ENCODE measurements around the gene TACC2.

Gene TACC2

DNA sequence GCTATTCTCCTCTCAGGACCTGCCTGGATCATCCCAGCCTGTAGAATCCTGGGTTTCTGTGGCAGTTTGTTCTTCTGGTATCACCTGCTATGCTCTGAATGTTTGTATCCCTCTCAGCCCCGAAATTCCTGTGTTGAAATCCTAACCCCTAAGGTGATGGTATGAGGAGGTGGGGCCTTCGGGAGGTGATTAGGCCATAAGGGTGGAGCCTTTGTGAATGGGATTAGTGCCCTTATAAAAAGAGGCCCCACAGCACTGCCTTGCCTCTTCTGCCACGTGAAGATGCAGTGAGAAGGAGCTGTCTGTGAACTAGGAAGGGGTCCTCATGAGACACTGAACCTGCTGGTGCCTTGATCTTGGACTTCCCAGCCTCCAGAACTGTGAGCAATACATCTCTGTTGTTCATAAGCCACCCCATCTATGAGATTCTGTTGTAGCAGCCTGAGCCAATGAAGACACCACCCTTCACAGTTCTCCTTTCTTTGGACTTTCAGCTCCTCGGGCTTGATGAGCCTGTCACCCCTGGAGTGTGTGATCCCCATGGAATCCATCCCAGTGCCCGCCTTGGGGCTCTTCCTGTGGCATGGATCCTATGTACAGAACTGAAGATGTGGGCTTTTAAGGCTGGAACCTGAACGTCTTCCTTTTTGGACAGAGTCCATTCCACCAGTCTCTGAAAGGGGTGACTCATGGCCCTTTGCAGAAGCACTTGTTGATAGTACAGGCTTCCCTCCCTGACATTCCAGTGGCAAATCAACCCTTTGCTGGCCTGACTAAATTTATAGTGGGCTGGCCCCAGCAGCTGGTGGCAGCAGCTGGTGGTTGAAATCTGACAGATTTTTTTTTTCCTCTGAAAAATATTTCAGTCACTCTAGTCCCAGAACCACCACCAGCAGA is 138.0 kb downstream of the TACC2 start:
- peak; percentile 93 for DNase-seq

DNA sequence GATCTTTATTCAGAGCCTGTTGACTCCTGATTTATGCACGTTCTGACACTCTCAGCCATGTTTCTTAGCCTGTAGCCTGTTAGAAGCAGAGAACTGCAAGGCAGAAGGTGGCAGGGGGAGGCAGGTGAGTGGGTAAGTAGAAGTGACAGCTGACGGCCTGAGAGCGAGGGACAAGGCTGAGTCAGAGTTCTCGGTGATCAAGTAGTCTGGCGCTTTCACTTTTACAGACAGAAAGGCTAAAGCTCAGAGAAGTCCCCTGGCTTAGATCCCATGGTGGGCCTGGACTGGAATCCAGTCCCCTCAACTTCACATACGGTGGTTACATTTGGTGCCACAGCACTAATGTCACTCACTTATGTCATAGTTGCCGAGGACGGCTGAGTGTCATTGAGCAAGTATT is 139.0 kb downstream of the TACC2 start:
- no peak for DNase-seq

DNA sequence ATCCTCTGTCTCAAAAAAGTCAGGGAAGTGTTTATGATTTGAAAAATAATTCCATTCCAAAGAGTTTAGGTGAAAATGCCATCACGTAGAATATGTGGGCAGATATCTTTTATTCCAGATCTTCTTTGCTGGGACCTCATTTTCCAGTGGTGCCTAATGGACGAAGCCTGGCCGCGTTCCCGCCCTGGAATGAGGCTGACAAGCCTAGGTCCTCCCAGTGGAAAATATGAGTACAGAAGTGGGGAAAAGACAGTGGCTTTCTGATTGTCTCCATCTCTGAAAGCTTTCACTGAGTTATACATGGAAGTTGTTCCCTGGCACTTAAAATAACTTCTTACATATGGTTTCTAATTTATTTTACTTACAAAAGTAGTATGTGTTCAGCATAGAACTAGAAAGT is 139.4 kb downstream of the TACC2 start:
- peak; percentile 46 for DNase-seq

DNA sequence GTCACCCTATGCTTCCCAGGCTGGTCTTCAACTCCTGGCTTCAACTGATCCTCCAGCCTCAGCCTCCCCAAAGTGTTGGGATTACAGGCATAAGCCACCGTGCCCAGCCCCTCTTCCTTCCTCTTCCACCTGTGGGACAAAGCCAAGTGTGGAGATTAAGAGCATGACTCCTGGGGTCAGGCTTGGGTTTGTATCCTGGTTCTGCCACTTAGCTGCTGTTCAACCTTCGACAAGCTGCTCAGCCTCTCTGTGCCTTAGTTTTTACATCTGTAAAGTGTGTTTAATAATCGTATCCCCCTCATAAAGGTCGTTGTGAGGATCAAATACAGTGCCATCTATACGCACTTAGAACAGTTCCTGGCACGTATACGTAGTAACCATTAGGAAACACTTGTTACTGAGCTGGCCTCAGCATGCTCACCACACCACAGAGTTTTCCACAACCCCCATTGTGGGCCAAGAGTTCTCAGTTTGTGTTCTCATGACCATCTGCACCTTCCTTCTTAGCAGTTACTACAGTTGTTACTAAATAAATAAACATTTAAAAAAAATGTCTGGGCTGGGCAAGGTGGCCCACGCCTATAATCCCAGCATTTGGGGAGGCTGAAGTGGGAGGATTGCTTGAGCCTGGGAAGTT is 141.6 kb downstream of the TACC2 start:
- no peak for DNase-seq

DNA sequence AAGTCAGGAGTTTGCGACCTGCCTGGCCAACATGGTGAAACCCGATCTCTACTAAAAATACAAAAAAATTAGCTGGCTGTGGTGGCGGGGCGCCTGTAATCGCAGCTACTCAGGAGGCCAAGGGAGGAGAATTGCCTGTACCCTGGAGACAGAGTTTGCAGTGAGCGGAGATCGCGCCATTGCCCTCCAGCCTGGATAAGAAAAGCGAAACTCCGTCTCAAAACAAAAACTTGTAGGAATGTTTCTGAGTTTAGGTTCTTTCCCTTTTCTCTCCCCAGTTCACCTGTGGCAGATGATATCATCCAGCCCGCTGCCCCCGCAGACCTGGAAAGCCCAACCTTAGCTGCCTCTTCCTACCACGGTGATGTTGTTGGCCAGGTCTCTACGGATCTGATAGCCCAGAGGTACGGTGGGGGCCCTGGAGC is 143.4 kb downstream of the TACC2 start:
- DNase-seq: no peak

DNA sequence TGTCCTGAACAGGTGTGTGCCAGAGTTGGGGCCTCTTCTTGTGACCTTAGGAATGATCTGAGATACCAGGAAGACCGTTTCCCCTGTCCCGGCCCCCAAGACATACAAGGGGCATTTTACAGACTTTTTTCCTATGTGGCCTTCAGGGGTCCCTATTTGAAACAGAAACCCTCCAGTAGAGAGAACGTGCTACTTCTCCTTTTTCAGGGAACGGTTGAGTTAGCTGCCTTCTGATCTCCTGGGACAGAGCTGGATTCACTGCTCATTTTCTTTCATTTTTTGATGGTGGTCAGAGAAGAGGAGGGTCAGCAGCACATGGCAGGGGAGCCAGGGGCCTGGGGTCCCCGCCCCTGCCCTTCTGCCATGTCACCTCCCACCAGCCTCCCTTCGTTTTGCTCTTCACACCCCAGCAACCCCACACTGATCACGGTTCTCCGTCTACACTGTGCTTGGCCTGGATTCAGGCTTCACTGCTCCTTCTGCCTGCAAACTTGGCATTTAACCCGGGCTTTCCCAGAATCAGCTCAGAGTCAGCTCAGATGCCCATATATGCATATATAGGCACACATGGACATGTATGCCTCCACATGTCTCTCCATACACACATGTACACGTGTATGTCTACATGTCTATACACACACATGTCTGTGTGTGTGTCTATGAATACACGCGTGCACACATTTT is 144.1 kb downstream of the TACC2 start:
- DNase-seq: no peak

DNA sequence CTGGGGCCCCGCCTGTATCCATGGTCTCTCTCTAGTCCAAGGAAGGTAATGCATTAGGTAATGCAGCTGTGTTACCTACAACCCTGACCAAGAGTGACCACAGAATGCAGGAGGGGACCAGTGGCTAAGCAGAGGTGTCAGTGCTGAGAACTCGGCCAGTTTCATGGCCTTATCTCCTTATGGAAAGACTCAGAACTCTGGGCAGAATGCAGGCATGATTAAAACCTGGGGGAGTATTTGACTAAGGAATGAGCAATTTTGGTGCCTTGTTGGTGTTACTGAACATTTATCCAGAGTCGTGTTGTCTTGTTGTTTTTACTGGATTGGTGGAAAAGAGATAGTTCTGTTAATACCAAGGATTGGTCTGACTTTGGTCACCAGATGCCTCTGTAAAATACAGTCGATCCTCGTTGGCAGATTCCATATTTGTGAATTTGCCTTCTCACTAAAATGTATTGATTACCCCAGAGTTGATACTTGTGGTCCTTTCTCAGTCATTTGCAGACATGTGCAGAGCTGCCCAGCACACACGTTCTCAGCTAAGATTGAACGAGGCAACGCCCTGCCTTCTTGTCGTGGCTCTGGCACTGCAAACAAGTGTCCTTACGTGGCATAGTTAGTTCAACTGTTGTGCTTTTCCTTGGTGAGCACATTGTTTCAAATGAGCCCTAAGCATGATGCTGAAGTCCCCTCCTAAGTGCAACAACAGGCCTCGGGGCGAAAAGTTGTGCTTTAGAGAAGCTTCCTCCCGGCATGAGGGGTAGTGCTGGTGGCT is 146.5 kb downstream of the TACC2 start:
- DNase-seq: no peak

DNA sequence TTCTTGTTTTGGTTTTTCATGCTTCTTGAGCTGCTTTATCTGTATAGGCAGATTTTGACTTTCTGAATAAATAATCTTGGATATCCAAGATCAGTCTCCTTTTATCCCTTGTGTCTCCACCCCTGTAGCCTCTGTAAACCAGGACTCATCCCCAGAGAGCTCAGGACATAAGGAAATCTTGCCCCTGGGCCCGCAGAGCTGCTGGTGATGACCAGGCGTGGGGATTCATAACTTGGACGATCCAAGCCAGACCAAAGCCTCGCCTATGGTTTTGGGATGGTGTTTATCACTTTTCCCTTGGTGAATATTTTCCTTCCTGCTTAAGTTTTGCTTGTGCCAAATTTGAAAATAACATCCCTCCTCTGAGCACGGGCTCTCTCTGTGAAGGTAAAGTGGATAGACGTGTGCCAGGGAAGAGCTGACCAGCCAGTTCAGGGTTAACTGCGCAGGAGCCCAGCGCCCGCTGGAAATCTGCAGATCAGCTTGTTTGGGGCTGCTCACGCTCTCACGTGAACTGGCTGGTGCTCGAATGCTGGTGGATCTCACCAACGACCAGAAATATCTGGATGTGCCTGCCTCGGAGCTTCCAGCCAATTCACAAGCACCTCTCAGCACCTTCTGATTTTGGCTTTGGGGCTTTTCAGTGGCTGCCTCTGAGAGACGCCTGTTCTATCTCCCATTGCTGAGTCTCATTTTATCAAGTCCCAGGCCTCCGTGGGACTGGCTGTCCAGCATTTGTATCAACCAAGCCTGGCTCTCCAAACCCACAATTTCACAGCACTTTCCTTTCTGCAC is 150.1 kb downstream of the TACC2 start:
- DNase-seq: no peak

DNA sequence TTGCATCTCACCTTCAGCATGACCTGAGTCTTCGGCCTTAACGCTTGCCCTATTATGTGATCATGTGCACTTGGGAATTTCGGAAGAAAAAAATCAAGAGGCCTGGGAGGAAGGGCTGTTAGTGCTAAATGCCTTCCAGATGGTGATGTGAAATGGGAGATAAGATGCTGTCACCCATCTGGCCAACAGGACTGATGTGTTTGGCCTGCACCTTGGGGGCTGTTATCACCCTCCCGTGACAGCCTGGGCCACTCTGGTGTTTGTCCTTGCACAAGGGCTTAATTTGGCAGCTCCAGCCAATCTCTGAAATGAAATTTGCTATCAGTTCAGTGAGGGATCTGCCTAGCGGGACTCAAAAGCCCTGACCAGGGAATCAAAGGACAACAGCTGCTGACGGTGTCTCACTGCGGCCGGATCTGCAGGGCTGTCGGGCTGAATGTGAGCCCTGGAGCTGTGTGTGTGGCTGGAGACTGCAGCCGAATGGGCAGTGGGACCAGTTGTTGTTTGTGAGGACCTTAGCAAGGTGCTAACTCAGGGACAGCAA is 150.7 kb downstream of the TACC2 start:
- no peak for DNase-seq

DNA sequence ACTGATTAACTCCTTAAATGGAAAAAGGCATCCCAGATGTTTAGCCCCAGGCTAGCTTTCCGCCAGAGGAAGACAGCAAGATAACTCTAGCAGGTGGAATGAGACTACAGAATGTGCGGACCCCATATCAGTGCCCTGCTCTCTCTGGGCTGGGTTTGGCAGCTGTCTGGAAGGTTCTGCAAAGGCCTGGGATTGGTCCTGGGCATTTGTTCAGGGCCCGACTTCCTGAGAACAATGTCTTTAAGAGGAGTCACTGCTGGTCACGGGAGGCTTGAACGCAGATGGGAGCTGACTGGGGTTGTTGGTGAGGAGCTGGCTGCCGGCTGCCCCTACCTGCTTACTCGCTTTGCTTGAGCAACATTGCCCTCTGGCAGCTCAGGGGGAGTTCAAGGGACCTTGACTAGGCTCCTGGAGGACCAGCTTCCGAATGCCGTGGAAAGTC is 151.5 kb downstream of the TACC2 start:
- peak; percentile 72 for DNase-seq

DNA sequence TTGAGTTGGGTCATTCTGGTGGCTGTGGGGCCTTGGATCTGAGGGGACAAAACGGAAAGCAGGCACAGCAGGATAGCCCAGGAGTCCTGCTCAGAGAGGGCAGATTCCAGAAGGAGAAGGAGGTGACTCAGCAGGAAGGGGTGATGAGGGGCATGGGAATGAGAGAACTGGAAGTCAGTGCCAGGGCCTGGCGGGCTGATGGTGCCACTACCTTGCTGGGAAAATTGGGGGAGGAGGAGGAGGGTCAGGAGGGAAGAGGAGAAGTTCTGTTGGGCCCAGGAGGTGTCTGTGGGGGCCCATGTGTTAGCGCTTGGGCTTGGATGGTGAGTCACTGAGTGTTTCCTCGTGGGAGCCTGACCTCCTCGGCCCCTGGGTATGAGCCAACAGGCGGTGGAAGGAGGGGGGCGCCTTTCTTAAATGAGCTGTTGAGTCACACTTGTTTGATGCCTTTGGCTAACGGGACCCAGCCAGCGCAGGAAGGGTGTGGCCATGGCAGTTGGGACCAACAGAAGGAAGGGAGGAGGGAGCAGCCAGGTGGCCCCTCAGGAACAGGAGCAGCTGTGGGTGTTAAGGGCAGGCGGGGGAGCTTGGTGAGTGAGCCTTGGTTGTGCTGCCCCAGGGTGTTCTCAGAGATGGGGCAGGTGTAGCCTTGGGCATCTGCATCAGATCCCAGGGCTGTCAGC is 152.1 kb downstream of the TACC2 start:
- peak; percentile 94 for DNase-seq

DNA sequence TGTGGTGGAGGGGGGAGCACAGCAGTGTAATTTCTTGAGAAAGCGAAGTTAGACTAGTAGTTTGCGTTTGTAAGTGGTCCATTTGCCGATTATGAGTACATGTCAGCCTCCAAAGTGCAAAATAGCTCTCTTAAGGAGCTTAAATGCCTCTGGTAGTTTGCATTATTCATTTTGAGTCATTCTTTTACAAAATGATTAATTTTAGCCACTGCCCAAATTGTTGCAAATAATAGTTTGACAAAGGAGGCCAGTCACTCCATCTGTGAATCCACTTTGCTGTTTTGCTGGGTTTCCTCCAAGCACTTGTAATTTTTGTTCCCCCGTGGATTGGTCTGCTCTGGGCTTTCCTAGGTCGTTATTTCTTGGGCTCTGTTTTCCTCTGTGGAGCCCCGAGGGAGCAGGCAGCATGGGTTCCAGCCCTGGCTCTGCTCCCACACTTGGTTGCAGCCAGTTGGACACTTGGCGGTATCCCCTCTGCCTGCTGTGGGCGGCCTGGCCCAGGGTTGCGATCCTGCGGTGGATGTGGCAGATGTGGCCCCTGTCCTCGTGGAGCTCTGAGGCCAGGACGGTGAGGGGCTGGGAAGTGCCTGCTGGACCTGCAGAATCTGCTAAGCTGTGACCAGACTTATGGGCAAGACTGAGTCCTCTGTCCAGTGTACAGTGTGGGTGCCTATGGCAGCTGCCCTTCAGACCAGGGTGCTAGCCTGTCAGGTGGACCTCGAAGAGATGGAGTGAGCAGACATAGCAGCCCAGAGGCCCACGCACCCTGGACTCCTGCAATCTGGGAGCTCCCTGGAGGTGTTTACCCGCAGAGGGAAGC is 153.1 kb downstream of the TACC2 start:
- DNase-seq: peak; percentile 84

DNA sequence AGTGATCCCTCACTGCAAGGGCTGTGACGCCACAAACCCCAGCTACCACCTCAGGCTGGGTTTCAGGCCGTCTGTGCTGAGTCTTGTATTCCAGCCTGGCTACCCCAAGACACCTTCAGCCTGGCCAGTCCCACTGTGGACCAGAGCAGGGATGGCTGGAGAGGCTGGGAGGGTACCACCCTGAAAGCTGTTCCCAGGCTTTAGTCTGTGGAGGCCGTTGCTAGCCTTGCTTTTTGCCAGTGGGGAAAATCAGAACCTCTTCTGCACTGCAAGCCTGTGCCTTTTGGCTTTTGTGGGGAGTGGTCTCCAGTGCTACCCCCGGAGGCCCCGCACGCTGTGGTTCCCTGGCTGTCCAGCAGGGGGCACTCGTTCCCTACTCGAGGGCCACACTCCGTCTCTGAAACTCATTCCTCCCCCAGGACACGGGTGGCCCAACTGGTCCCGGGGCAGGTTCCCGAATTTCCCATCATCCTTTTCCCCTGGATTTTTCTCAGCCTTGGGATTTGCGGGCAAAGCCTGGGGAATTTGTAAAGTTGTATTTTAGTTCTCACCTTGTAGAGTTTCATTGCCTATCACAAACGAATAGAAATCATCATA is 153.8 kb downstream of the TACC2 start:
- DNase-seq: peak; percentile 33

DNA sequence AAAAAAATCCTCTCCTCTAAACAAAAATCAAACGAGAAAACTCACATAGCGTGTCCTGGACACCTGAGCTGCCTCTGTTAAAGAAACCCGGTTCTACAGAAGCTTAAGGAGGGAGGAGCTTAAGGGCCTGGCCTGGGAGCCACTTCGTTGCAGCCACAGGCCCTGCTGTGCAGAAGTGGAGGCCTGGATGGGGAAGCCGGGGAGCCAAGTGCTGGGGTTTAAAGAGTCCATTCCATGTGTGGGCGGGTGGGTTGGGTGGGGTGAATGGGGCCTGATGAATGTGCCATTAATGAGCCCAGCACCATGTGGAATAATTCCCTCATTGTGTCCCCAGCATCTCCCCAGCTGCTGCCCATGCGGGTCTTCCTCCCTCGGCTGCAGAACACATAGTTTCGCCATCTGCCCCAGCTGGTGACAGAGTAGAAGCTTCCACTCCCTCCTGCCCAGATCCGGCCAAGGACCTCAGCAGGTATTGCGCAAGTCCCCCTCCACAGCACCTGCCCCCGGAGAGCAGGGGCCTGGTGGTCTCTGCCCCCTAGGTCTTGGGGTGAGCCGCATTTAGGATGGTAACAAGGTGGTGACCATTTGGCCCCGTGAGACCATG is 154.4 kb downstream of the TACC2 start:
- no peak for DNase-seq

DNA sequence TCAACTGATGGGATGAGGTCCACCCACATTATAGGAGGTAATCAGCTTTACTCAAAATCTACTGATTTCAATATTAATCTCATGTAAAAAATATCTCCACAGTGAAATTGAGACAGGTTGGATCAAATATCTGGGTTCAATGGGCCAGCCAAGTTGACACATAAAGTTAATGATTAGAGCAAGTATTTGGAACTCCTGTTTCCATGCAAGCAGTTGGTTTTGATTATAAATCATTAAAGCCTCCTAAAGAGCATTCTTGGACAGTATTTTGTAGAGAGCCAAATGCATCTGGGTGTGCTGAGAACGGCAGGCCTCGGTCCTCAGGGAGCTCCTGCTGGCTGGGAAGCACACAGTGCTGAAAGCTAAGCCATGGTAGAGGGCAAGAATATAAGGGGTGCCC is 155.2 kb downstream of the TACC2 start:
- DNase-seq: no peak

DNA sequence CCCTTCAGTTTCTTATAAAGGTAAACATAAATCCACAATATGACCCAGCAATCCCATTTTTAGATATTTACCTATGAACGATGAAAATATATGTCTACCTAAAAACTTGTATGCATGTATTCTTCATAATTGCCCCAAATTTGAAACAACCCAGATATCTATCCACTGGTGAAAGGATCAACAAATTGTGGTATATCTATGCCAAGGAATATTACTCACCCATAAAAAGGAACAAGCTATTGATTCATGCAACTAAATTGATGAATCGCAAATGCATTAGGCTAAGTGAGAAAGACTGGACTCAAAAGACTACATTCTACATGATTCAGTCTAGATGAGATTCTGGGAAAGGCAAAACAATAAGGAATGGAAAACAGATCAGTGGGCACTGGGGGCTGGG is 156.2 kb downstream of the TACC2 start:
- DNase-seq: no peak

DNA sequence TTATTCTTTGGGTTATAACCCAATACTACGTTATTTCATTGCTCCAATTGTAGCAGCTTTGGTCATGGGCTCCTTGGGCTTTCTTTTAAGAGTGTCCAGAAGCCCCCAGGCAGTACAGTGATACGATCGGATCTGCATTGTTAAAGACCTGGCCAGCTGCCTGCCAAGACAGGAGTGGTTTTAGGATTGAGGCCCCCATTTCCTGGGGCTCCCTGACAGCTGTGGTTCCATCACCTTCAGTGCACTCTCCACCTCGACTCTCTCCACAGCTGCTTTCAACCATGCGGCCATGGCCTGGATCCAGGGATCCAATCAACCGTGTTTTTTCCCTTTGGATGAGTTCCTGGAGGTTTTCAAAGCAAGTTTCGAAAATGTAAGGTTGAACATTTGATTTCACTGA is 158.7 kb downstream of the TACC2 start:
- DNase-seq: no peak

DNA sequence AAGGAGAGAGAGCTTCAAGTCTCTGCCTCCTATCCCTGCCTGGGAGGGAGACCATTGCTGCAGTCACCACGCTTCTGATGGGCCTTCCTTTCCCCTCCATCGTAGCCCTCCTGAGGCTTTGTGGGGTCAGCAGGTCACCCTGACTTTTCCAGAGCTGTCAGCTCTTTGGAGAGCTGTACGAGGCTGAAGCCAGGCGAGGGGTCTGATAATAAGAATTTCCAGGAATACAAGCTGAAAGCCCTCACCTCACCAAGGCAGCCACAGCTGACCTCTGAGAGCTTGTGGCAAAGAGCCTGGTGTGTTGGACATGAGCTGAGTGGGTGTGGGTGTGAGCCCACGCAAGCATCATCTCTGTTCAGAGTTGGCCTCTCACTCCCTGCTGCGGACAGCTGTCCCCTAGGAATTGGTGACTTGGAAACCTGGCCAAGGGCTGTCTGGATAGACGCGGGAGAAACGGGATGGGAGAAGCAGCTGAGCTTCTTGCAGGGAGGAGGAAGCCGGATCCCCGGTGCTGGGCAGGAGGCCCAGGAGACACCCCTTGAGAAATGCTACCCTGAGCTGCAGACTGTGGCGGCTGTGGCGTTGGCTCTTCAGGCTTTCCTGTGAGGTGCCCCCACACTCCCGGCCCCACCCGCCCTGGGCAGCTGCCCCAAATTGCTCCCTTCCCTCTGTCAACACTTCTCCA is 160.1 kb downstream of the TACC2 start:
- peak; percentile 30 for DNase-seq

Data from HCEC 1CT (cell line).